ENCODE measurements around the gene ATP5IF1. TPM values are rescaled to one million over a fixed set of nuclear protein-coding genes. Genes with fewer than 3 reads are reported as not detected.

The ATP5IF1 gene
- total and polyA plus RNA-seq, 2 of the 4 experiments (the other 2 are of a cell fraction) = 33.7 to 105 TPM

DNA sequence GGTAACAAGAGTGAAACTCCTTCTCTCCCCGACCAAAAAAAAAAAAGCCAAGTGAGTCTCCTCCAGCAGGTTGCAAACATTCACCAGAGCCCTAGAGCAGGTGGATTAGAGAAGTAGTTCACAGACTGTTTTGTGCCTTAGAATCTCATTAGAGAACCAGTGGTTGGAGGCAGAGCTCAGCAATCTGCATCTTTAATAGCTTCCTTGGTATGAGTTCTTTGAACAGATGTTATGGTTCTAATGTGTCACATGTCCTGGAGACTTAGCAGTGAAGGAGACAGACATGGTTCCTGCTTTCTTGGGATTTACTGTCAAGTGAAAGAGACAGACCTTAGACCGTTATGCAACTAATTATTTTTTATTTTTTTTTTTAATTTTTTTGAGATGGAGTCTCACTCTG lies 50.2 kb downstream of the ATP5IF1 start:
- peaks cover 10% of the 10 kb centered on the region for H4K20me1 ChIP-seq (ENCODE audit: insufficient read depth, low read length)
- peaks cover 0 to 18% of the 10 kb centered on the region in 2 experiments; a peak in 2 of 4 replicates for H3K79me1 ChIP-seq (ENCODE audit: low read depth in 1 of 2, low read length in 2 of 2)
- no peak overlapping the region for H3K14ac ChIP-seq (replicated peaks; ENCODE audit: low read depth, low read length)
- no peak overlapping the region for H2AK5ac ChIP-seq (ENCODE audit: low read depth, low read length)
- DNase-seq (no peak), ATAC-seq (ENCODE audit: low read depth) (no peak)
- intact Hi-C loops (cut with micrococcal nuclease) = no loop called here
- no peak overlapping the region for H2AFZ ChIP-seq (replicated peaks; ENCODE audit: low read length, poor library complexity)
- H3K9me3 ChIP-seq (ENCODE audit: control insufficient read depth, insufficient read depth, low read length) = no peaks in the 10 kb centered on the region
- no peaks in the 10 kb centered on the region for H3K27me3 ChIP-seq (ENCODE audit: control insufficient read depth, insufficient read depth, low read length)
- WGBS, 2 experiments (ENCODE audit: extremely low coverage in 2 of 2, insufficient read length in 1 of 2) = no CpG with 5 or more reads among the region's 2 CpGs
- H3K36me3 ChIP-seq (ENCODE audit: control insufficient read depth, insufficient read depth, low read length) = peaks cover 22% of the 10 kb centered on the region
- H2BK15ac ChIP-seq (ENCODE audit: low read depth, low read length) = no peak overlapping the region
- no peak overlapping the region for H3K27ac ChIP-seq (ENCODE audit: insufficient read depth, low read length)
- TF ChIP-seq MAFK (IDR thresholded peaks at IDR 0.05; ENCODE audit: low read depth, low read length) = no peak
- TF ChIP-seq, protein P1, sequence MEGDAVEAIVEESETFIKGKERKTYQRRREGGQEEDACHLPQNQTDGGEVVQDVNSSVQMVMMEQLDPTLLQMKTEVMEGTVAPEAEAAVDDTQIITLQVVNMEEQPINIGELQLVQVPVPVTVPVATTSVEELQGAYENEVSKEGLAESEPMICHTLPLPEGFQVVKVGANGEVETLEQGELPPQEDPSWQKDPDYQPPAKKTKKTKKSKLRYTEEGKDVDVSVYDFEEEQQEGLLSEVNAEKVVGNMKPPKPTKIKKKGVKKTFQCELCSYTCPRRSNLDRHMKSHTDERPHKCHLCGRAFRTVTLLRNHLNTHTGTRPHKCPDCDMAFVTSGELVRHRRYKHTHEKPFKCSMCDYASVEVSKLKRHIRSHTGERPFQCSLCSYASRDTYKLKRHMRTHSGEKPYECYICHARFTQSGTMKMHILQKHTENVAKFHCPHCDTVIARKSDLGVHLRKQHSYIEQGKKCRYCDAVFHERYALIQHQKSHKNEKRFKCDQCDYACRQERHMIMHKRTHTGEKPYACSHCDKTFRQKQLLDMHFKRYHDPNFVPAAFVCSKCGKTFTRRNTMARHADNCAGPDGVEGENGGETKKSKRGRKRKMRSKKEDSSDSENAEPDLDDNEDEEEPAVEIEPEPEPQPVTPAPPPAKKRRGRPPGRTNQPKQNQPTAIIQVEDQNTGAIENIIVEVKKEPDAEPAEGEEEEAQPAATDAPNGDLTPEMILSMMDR (conservative IDR thresholded peaks at IDR 0.05; ENCODE audit: low read depth, low read length) = no peak
- TF ChIP-seq NFE2L2 (IDR thresholded peaks at IDR 0.05; ENCODE audit: low read depth, low read length) = no peak
- TF ChIP-seq BHLHE40 (IDR thresholded peaks at IDR 0.05; ENCODE audit: low read depth, low read length) = no peak
- TF ChIP-seq RAD21 (IDR thresholded peaks at IDR 0.05; ENCODE audit: low read length) = no peak
- no peak for TF ChIP-seq SMC3 (IDR thresholded peaks at IDR 0.05; ENCODE audit: low read depth, low read length)
- TF ChIP-seq POLR2A (IDR thresholded peaks at IDR 0.05; ENCODE audit: low read depth, low read length) = no peak
- no peak for TF ChIP-seq CHD1 (IDR thresholded peaks at IDR 0.05; ENCODE audit: low read depth, low read length)
- TF ChIP-seq, protein P2, sequence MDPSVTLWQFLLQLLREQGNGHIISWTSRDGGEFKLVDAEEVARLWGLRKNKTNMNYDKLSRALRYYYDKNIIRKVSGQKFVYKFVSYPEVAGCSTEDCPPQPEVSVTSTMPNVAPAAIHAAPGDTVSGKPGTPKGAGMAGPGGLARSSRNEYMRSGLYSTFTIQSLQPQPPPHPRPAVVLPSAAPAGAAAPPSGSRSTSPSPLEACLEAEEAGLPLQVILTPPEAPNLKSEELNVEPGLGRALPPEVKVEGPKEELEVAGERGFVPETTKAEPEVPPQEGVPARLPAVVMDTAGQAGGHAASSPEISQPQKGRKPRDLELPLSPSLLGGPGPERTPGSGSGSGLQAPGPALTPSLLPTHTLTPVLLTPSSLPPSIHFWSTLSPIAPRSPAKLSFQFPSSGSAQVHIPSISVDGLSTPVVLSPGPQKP (IDR thresholded peaks at IDR 0.05; ENCODE audit: borderline replicate concordance, low read depth, low read length) = no peak
- TF ChIP-seq, protein P3, sequence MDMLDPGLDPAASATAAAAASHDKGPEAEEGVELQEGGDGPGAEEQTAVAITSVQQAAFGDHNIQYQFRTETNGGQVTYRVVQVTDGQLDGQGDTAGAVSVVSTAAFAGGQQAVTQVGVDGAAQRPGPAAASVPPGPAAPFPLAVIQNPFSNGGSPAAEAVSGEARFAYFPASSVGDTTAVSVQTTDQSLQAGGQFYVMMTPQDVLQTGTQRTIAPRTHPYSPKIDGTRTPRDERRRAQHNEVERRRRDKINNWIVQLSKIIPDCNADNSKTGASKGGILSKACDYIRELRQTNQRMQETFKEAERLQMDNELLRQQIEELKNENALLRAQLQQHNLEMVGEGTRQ (IDR thresholded peaks at IDR 0.05; ENCODE audit: low read depth, low read length) = no peak
- TF ChIP-seq CEBPB (IDR thresholded peaks at IDR 0.05; ENCODE audit: low read depth, low read length) = no peak
- TF ChIP-seq FOS (IDR thresholded peaks at IDR 0.05; ENCODE audit: low read depth, low read length) = no peak
- TF ChIP-seq MAZ (IDR thresholded peaks at IDR 0.05; ENCODE audit: borderline replicate concordance, low read depth, low read length) = no peak
- in situ Hi-C loops (cut with MboI; ENCODE audit: low sequenced_read_pairs) = no loop called here
- no peak overlapping the region for H4K8ac ChIP-seq (ENCODE audit: low read depth in 2 of 2, low read length in 2 of 2)
- no peak overlapping the region for H2BK20ac ChIP-seq (ENCODE audit: low read depth, low read length)
- H3K9me1 ChIP-seq (ENCODE audit: insufficient read depth, low read length) = peaks cover 13% of the 10 kb centered on the region
- no peak overlapping the region for H2BK5ac ChIP-seq (ENCODE audit: low read depth, low read length, poor library complexity, severe bottlenecking)
- H3K4me3 ChIP-seq (ENCODE audit: insufficient read depth, low read depth, low read length) = no peak overlapping the region
- H3K4me1 ChIP-seq (ENCODE audit: control insufficient read depth, insufficient read depth, low read length) = no peaks in the 10 kb centered on the region
- CTCF ChIA-PET = no interaction called here
- no peak overlapping the region for H3K56ac ChIP-seq (ENCODE audit: extremely low read depth, insufficient read depth, low read length)
- H4K5ac ChIP-seq (ENCODE audit: low read depth, low read length) = no peak overlapping the region
- POLR2A ChIA-PET (ENCODE audit: unreplicated experiment) = interaction anchor here (0.7 kb wide), 1 partner anchor 55 kb away, joined by 5 read pairs; no protein-coding TSS in a partner anchor
- no peak overlapping the region for H4K91ac ChIP-seq (ENCODE audit: insufficient read depth, low read depth, low read length)
- H2BK120ac ChIP-seq (ENCODE audit: low read depth, low read length) = no peak overlapping the region
- H3K23ac ChIP-seq (ENCODE audit: low read depth, low read length) = no peak overlapping the region
- no peak overlapping the region for H3K18ac ChIP-seq (ENCODE audit: low read depth, low read length)
- H2AK9ac ChIP-seq (replicated peaks; ENCODE audit: low read depth, low read length, poor library complexity) = no peak overlapping the region
- BruUV-seq (replicated peaks) = no TSS peak
- dilution Hi-C loops (cut with HindIII; ENCODE audit: low sequenced_read_pairs, unreplicated experiment) = no loop called here
- H3K9ac ChIP-seq (ENCODE audit: low read depth, low read length) = no peak overlapping the region
- H3K4ac ChIP-seq (ENCODE audit: low read depth, low read length) = no peak overlapping the region
- H3K4me2 ChIP-seq (ENCODE audit: low read depth, low read length) = no peak overlapping the region

Measured in IMR-90 (cell line).